SH-SY5Y (cell line): ENCODE measurements around the gene FAM120A.

Source experiments
- GATA2 ChIP-seq: IDR thresholded peaks from 2 replicates; pipeline ENCODE4 v1.6.1; 2011; ENCODE audit warnings: mild to moderate bottlenecking, low read depth, low read length
- GATA3 ChIP-seq: IDR thresholded peaks from 2 replicates; pipeline ENCODE4 v1.6.1; 2011; ENCODE audit warnings: low read depth, mild to moderate bottlenecking, low read length, moderate library complexity

GRCh38 chr9:93467062-93467416 is 15.6 kb downstream of the FAM120A start:
- TF ChIP-seq GATA3 (no peak), GATA2 (no peak)
